HG03025 (cell line): Measurements from ENCODE around the gene ZNF232.
"Not testable (repeated sequence)": the region's sequence is repeated elsewhere in the genome, so short reads cannot be mapped to it uniquely, and the experiment has no call there.

Experiments
- ATAC-seq: cut with Tn5 transposase; IDR thresholded peaks from one replicate; pipeline ENCODE4 v1.9.1; 2021; ENCODE audit warnings: mild to moderate bottlenecking, moderate library complexity; ENCODE audit not compliant: unreplicated experiment, low FRiP score

ZNF232 gene

DNA sequence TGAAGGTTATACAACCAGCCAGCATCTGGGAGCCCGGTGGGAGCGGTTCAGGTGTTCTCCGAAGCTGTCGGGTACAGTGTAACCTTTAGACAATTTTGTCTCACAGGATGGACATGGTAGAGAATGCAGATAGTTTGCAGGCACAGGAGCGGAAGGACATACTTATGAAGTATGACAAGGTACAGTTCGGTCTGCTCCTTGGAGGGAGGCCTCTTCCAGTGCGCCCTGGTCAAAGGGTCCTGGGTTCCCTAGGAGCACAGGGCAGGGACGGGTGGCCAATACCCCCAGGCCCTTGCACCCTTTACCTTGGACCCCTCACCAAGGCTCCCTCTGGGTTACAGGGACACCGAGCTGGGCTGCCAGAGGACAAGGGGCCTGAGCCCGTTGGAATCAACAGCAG is 18.6 kb upstream of the ZNF232 start:
- ATAC-seq = not testable (repeated sequence)

- not testable (repeated sequence) for ATAC-seq
These were observed 18.1 kb upstream of the ZNF232 start for GRCh38 chr17:5129770-5130169.

GRCh38 chr17:5128905-5129535 is 17.3 kb upstream of the ZNF232 start:
- ATAC-seq = no peak

DNA sequence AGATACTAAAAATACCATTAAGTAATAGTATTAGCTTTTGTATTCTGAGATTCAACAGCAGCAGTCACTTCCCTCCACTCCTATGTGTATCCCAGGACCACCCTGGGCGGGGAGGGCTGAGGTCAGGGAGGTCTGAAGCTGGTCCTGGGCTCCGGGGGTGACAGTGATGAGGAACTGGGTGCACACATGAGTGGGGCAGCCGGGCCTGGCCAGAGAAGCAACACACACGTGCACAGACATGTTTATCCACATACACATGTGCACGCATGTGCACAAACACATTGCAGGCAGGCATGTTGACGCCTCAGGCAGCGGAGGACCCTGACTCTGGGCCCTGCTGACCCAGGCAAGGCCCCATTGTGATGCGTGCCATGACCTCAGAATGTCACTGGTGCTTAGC is 16.7 kb upstream of the ZNF232 start:
- ATAC-seq = not testable (repeated sequence)

DNA sequence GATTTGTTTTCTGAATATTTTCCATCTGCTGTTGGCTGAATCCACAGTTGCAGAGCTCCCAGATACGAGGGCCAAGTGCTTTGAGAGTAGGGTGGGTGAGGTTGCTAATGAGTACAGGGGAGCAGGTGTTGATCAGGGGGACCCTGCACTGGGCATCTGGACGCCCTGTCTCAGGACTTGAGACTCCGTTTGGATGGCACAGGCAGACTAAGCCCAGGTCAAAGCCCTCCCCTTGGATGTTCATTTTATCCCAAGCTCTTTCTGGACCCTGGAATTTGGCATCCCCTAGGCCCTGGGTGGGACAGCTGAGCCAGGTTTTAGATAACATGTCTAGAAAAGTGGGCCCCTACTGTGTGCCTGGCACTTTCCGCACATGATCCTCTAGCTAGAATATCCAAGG is 16.2 kb upstream of the ZNF232 start:
- ATAC-seq = no peak

GRCh38 chr17:5126719-5127488 is 15.2 kb upstream of the ZNF232 start:
- no peak for ATAC-seq

GRCh38 chr17:5124896-5125295 is 13.2 kb upstream of the ZNF232 start:
- not testable (repeated sequence) for ATAC-seq

DNA sequence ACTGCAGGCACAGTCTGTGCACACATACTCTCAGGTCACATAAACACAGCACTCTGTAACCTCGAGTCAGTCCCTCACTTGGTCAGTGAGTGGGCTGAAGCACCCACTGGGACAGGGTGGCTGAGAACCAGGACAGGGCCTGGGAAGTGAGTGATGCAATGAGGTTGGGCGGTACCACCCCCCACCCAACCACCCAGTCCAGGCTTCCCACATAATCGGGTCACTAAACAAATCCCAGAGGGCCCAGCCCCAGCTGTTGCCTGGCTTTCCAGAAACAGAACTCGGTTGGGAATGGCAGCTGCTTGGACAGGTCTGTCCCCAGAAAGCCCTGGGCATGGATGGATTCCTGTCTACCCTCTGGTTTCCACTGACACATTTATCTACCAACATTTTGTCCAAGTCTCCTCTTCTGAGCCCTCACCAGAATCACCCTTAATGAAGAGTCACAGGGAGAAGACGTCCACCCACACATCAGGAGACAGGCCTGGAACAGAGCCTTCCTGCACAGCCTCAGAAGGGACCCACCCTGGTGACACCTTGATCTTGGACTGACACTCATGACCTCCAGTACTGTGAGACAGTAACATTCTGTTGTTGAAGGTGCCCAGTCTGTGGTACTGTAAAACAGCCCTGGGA is 12.6 kb upstream of the ZNF232 start:
- not testable (repeated sequence) for ATAC-seq

- ATAC-seq = no peak
These were observed 11.9 kb upstream of the ZNF232 start for GRCh38 chr17:5123343-5124124.

DNA sequence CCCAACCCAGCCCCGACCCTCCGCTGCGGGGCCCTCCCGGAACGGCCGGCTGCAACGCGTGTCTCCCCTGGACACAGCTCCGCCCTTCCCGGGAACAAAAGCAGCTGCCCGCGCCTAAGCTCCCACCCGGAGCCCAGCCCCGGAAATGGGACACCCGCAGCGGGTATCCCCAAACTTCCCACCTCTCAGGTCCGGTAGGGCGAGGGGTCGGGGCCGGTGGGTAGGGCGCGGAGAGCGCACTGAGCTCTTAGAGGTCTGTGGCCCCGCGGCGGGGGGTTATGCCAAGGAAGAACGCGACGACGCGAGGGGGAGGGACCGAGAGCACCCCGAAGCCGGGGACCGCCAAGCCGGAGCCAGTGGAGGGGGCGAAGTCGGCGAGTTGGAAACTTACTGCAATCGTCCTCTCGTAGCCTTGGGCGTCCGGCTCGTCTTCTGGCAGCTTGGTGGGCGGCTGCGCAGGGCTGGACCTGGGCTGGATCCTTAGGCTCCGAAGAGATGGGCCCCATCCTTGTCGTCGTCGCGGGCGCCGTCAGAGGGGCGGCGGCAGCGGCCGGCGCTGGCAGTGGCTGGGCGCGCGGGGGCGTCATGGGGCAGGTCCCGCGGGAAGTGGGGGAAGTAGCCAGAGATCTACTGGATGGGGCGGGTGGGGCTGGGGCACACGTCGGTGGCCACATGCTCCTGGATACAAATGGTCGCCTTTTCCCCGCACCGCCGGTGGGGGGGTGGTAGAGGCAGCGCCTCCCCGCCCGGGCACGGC is 11.1 kb upstream of the ZNF232 start:
- ATAC-seq = no peak

- ATAC-seq = not testable (repeated sequence)
These were observed 10.4 kb upstream of the ZNF232 start for GRCh38 chr17:5122056-5122455.

DNA sequence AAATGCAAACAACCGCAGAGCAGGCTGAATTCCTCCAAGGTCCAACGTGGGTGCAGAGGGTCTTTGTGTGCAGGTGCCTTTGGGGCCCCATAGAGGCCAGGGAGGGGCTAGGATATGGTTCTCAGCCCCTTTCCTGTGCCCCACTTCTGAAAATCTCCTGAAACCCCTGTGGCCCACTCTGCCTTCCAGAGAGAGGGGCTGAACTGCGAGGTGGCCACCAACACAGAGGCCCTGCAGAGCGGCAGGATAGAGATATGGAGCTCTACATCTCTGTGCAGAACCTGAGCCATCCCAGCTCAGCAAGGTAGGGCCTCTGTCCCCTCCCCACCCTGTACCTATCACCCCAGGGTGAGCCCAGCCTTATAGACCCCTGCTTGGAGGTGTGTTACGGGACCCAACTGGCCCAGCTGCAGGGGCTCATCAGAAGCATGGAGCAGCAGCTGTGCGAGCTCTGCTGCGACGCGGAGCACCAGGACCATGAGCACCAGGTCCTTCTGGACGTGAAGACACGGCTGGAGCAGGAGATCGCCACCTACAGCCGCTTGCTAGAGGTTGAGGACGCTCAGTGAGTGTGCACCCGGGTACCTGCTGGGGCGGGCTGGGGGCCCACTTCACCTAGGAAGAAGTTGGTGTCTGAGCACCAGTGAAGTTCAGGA is 9.6 kb upstream of the ZNF232 start:
- no peak for ATAC-seq

DNA sequence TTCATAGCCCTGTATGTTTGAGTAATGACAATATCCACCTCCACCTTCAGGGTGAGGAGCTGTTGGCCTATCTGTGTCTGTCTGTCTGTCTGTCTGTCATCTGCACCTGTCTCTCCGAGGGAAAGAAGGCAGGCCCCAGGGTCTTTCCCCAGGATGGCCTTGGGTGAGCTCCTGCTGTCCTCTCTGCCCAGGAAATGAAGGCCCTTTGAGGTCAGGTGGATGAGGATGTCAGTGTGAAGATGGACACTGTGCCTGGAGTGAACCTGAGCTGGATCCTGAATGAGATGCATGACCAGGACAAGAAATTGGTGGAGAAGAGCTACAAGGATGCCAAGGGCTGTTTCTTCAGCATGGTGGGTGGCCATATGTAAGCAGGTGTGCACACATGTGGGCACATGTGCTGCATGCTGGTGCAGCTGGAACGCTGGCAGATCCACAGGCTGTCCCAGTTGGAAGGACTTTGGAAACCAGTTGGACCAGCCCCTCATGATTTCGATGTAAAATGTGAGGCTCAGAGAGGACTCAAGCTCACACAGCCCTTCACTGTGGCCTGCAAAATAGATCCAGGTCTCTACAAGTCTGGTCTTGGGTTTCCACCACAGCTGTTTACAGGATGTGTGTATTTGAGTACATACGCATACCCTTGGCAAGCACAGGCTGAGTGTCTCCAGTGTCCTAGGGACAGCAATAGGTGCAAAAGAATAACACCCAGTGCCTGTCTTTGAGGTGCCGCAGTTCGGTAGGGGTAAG is 8.9 kb upstream of the ZNF232 start:
- not testable (repeated sequence) for ATAC-seq

- ATAC-seq = no peak
These were observed 8.4 kb upstream of the ZNF232 start for GRCh38 chr17:5120036-5120435.

GRCh38 chr17:5118219-5118618 is 6.5 kb upstream of the ZNF232 start:
- no peak for ATAC-seq

DNA sequence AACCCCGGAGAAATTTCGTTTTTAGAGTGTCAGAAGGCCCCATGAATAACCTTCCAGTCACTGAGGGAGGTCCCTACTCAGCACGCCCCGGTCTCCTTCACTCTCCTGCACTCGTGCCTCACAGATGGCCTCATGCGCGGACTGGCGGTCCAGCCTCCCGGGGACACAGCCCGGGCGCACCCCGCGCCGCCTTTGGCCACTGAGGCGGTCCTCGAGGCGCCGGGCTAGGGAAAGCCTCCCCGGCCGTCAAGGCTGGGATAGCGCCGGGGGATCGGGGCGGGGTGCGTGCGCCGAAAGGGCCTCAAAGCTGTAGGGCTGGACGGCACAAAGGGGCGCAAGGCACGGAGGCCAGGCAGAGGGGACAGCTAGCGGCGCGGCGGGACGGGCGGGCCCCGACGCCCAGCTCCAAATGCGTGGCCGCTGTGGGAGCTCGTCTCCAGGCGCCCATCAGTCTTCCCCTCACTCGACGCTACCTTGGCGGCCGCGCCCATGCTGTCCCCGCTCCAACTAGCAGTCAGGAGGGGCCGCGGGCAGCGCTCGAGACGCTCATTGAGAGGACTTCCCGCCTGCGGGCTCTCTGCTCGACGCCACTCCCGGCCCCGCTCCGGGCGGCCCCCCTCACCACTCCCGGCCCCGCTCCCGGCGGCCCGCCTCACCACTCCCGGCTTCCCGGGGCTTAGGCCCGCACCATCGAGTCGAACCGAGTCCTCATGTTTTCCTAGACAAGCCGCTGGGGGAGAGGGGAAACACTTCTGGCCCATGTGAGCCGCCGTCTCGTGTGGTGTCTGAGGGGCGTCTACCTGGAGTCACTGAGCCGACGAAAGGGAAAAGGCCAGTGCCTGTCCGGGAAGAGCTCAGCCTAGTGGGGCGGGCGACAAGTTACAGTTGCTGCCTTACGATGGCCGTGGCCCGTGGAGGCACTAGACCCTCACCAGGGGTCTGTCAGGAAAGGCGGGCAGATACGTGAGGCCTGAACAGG is 4.3 kb upstream of the ZNF232 start, which contains the start of gene USP6:
Gene USP6 (plus strand): TSS at position 360 of the 979 bp plus-strand sequence. CDS start 14,336 bp downstream, outside the sequence.
- ATAC-seq = no peak

- no peak for ATAC-seq
These were observed 862 bp downstream of the ZNF232 start for GRCh38 chr17:5110816-5111215.

DNA sequence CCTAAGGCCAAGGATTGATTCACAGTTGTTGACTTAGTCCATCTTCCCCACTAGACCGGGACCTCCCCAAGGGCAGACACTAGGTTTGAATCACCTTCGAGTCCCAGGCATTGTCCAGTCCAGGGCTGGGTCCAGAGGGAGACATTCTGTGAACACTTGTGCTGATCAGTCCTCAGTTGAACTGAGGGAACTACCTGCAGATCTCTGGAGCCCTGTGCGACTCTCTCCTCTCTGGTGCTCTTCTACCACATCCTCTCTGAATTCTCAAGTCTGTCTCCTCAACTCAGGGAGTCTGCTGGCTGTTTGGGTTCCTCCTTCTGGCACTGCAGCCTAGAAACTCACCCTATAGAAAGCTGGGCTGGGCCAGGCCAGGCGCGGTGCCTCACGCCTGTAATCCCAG is 10.8 kb downstream of the ZNF232 start:
- no peak for ATAC-seq
